Gastroesophageal sphincter (tissue), 3 donors: Measurements from ENCODE around the gene KCNN4.

ENCODE experiments used
- CTCF ChIP-seq, 4 experiments: fragments of 200-600 bp in 2 of 4; fragments of 450-650 bp in 2 of 4; sonication (generic) in 1 of 4; IDR thresholded peaks; one replicate each; pipeline ENCODE4 v1.5.1; 2017 to 2019; ENCODE audit warnings: antibody characterized with exemption in 4 of 4, mild to moderate bottlenecking in 2 of 4, moderate library complexity in 2 of 4
- EP300 ChIP-seq: sonication (generic); formaldehyde crosslinking; IDR thresholded peaks from one replicate; pipeline ENCODE4 v1.6.1; 2017; ENCODE audit warnings: antibody characterized with exemption, mild to moderate bottlenecking
- POLR2A ChIP-seq, 2 donors: fragments of 450-650 bp; IDR thresholded peaks; one replicate each; pipeline ENCODE4 v1.6.1; 2017; ENCODE audit warnings: antibody characterized with exemption in 2 of 2, mild to moderate bottlenecking in 2 of 2, moderate library complexity in 1 of 2

- no peak for TF ChIP-seq CTCF (IDR thresholded peaks at IDR 0.05)
- no peak for TF ChIP-seq POLR2A (IDR thresholded peaks at IDR 0.05)
- TF ChIP-seq EP300, result no peak
Measured at GRCh38 chr19:43798546-43799409, 18.0 kb upstream of the KCNN4 start.
